HepG2 (cell line): Measurements from ENCODE around the gene B4GALT3. TPM values are rescaled to one million over a fixed set of nuclear protein-coding genes. Genes with fewer than 3 reads are reported as not detected.
A peak's percentile ranks its signal among the peaks of the same experiment; 100 is the strongest.

ENCODE experiments used
- CBX1 ChIP-seq: IDR thresholded peaks from one replicate; pipeline ENCODE4 v1.6.1; 2016; ENCODE audit warnings: antibody characterized with exemption, low read depth
- CEBPG ChIP-seq: IDR thresholded peaks from 2 replicates; pipeline ENCODE4 v1.6.1; 2016
- CREB1 ChIP-seq, 2 experiments: fragments of 450-650 bp in 1 of 2; IDR thresholded peaks; 2 replicates each; pipeline ENCODE4 v1.6.1; 2016 to 2017; ENCODE audit warnings: control low read depth in 1 of 2, mild to moderate bottlenecking in 1 of 2, missing compliant biosample characterization in 1 of 2, missing genetic modification characterization in 1 of 2
- CREM ChIP-seq, 2 experiments: sonication (generic) in 1 of 2; formaldehyde crosslinking in 1 of 2; IDR thresholded peaks; 2 replicates each; pipeline versions ENCODE4 v1.4.0 to v1.6.1; 2016 to 2020; ENCODE audit warnings: antibody characterized with exemption in 1 of 2, mild to moderate bottlenecking in 1 of 2, missing genetic modification reagents in 1 of 2
- ERF ChIP-seq: IDR thresholded peaks from 2 replicates; pipeline ENCODE4 v1.6.1; 2018; ENCODE audit warnings: missing biosample characterization, missing genetic modification reagents
- GRHL1 ChIP-seq: sonication (generic); formaldehyde crosslinking; conservative IDR thresholded peaks from 2 replicates; pipeline ENCODE4 v1.8.0; 2022; ENCODE audit warnings: missing genetic modification reagents
- KLF6 ChIP-seq: IDR thresholded peaks from 2 replicates; pipeline ENCODE4 v1.8.0; 2016; ENCODE audit warnings: missing biosample characterization, missing genetic modification reagents
- MEIS1 ChIP-seq: sonication (generic); formaldehyde crosslinking; IDR thresholded peaks from 2 replicates; pipeline ENCODE4 v1.9.0; 2021; ENCODE audit warnings: mild to moderate bottlenecking, missing genetic modification reagents, moderate library complexity, borderline replicate concordance
- MLLT10 ChIP-seq: sonication (generic); formaldehyde crosslinking; IDR thresholded peaks from 2 replicates; pipeline ENCODE4 v1.4.0; 2020; ENCODE audit warnings: missing genetic modification reagents
- MYPOP ChIP-seq: sonication (generic); formaldehyde crosslinking; IDR thresholded peaks from 2 replicates; pipeline ENCODE4 v1.8.1; 2023; ENCODE audit warnings: mild to moderate bottlenecking, moderate library complexity, missing genetic modification reagents
- POLR2G ChIP-seq: fragments of 200-400 bp; formaldehyde crosslinking; IDR thresholded peaks from 2 replicates; pipeline ENCODE4 v1.6.1; 2018; ENCODE audit warnings: mild to moderate bottlenecking, low read depth, low read length, moderate library complexity
- SATB2 ChIP-seq: sonication (generic); formaldehyde crosslinking; IDR thresholded peaks from 2 replicates; pipeline ENCODE4 v1.5.0; 2020; ENCODE audit warnings: missing genetic modification reagents
- SKI ChIP-seq: fragments of 450-650 bp; IDR thresholded peaks from one replicate; pipeline ENCODE4 v1.6.1; 2018; ENCODE audit warnings: mild to moderate bottlenecking; ENCODE audit not compliant: partially characterized antibody
- ZNF180 ChIP-seq: sonication (generic); formaldehyde crosslinking; IDR thresholded peaks from 2 replicates; pipeline ENCODE4 v1.4.0; 2020; ENCODE audit warnings: low read depth, missing genetic modification reagents, borderline replicate concordance
- ZNF292 ChIP-seq: sonication (generic); formaldehyde crosslinking; IDR thresholded peaks from 2 replicates; pipeline ENCODE4 v1.8.1; 2022; ENCODE audit warnings: mild to moderate bottlenecking, low read depth, missing genetic modification reagents, borderline replicate concordance
- ZNF33B ChIP-seq: sonication (generic); formaldehyde crosslinking; IDR thresholded peaks from 2 replicates; pipeline ENCODE4 v1.5.1; 2020; ENCODE audit warnings: mild to moderate bottlenecking, missing genetic modification reagents
- ZNF549 ChIP-seq: sonication (generic); formaldehyde crosslinking; IDR thresholded peaks from 2 replicates; pipeline ENCODE4 v1.5.0; 2020; ENCODE audit warnings: missing genetic modification reagents
- ZNF607 ChIP-seq: sonication (generic); formaldehyde crosslinking; IDR thresholded peaks from 2 replicates; pipeline ENCODE4 v1.5.1; 2020; ENCODE audit warnings: missing genetic modification reagents, mild to moderate bottlenecking, borderline replicate concordance
- ZNF747 ChIP-seq: sonication (generic); formaldehyde crosslinking; IDR thresholded peaks from 2 replicates; pipeline ENCODE4 v1.8.1; 2023; ENCODE audit warnings: missing genetic modification reagents, mild to moderate bottlenecking, borderline replicate concordance
- polyA plus RNA-seq, 8 experiments: library from polyadenylated mRNA; depleted of rRNA in 3 of 8; stranded (reverse) in 7 of 8; unstranded in 1 of 8; fragments of >200 nt; fragmentation: Illumina TruSeq in 4 of 8; extraction: Trizol in 4 of 8; gene quantifications; 2 replicates each; pipeline versions ENCODE4 v1.2.1 to v1.2.3, GENCODE V29; 2011 to 2016; ENCODE audit warnings: low read depth in 4 of 8, missing spikeins in 1 of 8, mixed read lengths in 1 of 8; ENCODE audit not compliant: insufficient read depth in 1 of 8
- total RNA-seq, 5 experiments: library from RNA; depleted of rRNA; stranded (reverse); fragments of >200 nt; fragmentation: Illumina TruSeq; extraction: Trizol; gene quantifications; 2 replicates each; pipeline ENCODE4 v1.2.3, GENCODE V29; 2016; ENCODE audit warnings: low read depth in 1 of 5
- TF ChIP-seq, protein P1 (sequence below): sonication (generic); formaldehyde crosslinking; IDR thresholded peaks from 2 replicates; pipeline ENCODE4 v1.4.0; 2020; ENCODE audit warnings: missing genetic modification reagents
- TF ChIP-seq, protein P2 (sequence below): sonication (generic); formaldehyde crosslinking; IDR thresholded peaks from 2 replicates; pipeline ENCODE4 v1.4.0; 2020; ENCODE audit warnings: mild to moderate bottlenecking, missing genetic modification reagents
- TF ChIP-seq, protein P3 (sequence below), 2 experiments: IDR thresholded peaks; 2 replicates each; pipeline ENCODE4 v1.6.1; 2011 to 2012; ENCODE audit warnings: low read length in 2 of 2, borderline replicate concordance in 1 of 2, low read depth in 1 of 2, mild to moderate bottlenecking in 1 of 2, moderate library complexity in 1 of 2

B4GALT3 gene
- total and polyA plus RNA-seq, 2 of the 13 experiments (the other 11 are each of a cell fraction or from before 2014, with no cell fraction given) = 35.6 to 40.4 TPM

GRCh38 chr1:161218301-161219077 lies 41.2 kb upstream of the B4GALT3 start (continued):
- TF ChIP-seq ZNF549 (CRISPR knock-in tag) (no peak), ZNF180 (no peak), ZNF33B (CRISPR knock-in tag) (no peak), SATB2 (CRISPR knock-in tag) (no peak), ZNF607 (no peak; the same call in 1 of the 2 replicates), ERF (CRISPR knock-in tag) (peak; percentile 73), ZNF292 (CRISPR knock-in tag) (peak; percentile 18; the same call in 1 of the 2 replicates), CREB1 (IDR thresholded peaks at IDR 0.05) (no peak), CREB1 (CRISPR knock-in tag; IDR thresholded peaks at IDR 0.05) (peak; percentile 73), POLR2G (peak; percentile 84), MYPOP (CRISPR knock-in tag) (peak; percentile 17; the same call in 1 of the 2 replicates), MLLT10 (CRISPR knock-in tag) (no peak), CBX1 (peak; percentile 52), CEBPG (CRISPR knock-in tag) (peak; percentile 50), CREM (IDR thresholded peaks at IDR 0.05) (peak; percentile 84), CREM (CRISPR knock-in tag; IDR thresholded peaks at IDR 0.05) (no peak), KLF6 (CRISPR knock-in tag) (0 out of 2 replicates have a peak, but pooled peaks have one; percentile 25), GRHL1 (CRISPR knock-in tag) (no peak), ZNF747 (CRISPR knock-in tag) (0 out of 2 replicates have a peak, but pooled peaks have one; percentile 33), MEIS1 (no peak; the same call in 1 of the 2 replicates), SKI (no peak)
- TF ChIP-seq, protein P1, sequence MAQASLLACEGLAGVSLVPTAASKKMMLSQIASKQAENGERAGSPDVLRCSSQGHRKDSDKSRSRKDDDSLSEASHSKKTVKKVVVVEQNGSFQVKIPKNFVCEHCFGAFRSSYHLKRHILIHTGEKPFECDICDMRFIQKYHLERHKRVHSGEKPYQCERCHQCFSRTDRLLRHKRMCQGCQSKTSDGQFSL (CRISPR knock-in tag) = peak; percentile 67; the same call in 1 of the 2 replicates
- TF ChIP-seq, protein P2, sequence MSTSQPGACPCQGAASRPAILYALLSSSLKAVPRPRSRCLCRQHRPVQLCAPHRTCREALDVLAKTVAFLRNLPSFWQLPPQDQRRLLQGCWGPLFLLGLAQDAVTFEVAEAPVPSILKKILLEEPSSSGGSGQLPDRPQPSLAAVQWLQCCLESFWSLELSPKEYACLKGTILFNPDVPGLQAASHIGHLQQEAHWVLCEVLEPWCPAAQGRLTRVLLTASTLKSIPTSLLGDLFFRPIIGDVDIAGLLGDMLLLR (CRISPR knock-in tag) = no peak
- TF ChIP-seq, protein P3, sequence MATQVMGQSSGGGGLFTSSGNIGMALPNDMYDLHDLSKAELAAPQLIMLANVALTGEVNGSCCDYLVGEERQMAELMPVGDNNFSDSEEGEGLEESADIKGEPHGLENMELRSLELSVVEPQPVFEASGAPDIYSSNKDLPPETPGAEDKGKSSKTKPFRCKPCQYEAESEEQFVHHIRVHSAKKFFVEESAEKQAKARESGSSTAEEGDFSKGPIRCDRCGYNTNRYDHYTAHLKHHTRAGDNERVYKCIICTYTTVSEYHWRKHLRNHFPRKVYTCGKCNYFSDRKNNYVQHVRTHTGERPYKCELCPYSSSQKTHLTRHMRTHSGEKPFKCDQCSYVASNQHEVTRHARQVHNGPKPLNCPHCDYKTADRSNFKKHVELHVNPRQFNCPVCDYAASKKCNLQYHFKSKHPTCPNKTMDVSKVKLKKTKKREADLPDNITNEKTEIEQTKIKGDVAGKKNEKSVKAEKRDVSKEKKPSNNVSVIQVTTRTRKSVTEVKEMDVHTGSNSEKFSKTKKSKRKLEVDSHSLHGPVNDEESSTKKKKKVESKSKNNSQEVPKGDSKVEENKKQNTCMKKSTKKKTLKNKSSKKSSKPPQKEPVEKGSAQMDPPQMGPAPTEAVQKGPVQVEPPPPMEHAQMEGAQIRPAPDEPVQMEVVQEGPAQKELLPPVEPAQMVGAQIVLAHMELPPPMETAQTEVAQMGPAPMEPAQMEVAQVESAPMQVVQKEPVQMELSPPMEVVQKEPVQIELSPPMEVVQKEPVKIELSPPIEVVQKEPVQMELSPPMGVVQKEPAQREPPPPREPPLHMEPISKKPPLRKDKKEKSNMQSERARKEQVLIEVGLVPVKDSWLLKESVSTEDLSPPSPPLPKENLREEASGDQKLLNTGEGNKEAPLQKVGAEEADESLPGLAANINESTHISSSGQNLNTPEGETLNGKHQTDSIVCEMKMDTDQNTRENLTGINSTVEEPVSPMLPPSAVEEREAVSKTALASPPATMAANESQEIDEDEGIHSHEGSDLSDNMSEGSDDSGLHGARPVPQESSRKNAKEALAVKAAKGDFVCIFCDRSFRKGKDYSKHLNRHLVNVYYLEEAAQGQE (IDR thresholded peaks at IDR 0.05; ENCODE audit: borderline replicate concordance in 1 of 2, low read depth in 1 of 2, low read length in 2 of 2) = peak in 1 of 2 experiments; percentile 78; a peak in 2 of 4 replicates
